ENCODE results near the gene OXT.
"Not testable (repeated sequence)": the region's sequence is repeated elsewhere in the genome, so short reads cannot be mapped to it uniquely, and the experiment has no call there.

The OXT gene

GRCh38 chr20:3047486-3048419, 23.7 kb upstream of the OXT start:
- no peak for DNase-seq (ENCODE audit: low read depth)

- DNase-seq (ENCODE audit: low read depth) = no peak
These were observed 19.9 kb upstream of the OXT start for GRCh38 chr20:3051385-3052019.

GRCh38 chr20:3059489-3059888, 11.9 kb upstream of the OXT start:
- DNase-seq (ENCODE audit: low read depth) = no peak

GRCh38 chr20:3064119-3064518, 7.3 kb upstream of the OXT start:
- not testable (repeated sequence) for DNase-seq (ENCODE audit: low read depth)

- no peak for DNase-seq (ENCODE audit: low read depth)
These were observed 4.0 kb upstream of the OXT start for GRCh38 chr20:3067139-3068014.

- no peak for DNase-seq (ENCODE audit: low read depth)
These were observed 3.3 kb upstream of the OXT start for GRCh38 chr20:3068075-3068474.

GRCh38 chr20:3068986-3069900, 2.2 kb upstream of the OXT start:
- peak; percentile 10 for DNase-seq (ENCODE audit: low read depth)

- DNase-seq (ENCODE audit: low read depth) = no peak
These were observed 695 bp upstream of the OXT start for GRCh38 chr20:3070725-3071124.

GRCh38 chr20:3071266-3071609, 182 bp upstream of the OXT start:
- DNase-seq (ENCODE audit: low read depth) = no peak

GRCh38 chr20:3072530-3073250, 1.3 kb downstream of the OXT start:
- no peak for DNase-seq (ENCODE audit: low read depth)

- DNase-seq (ENCODE audit: low read depth) = not testable (repeated sequence)
These were observed 1.8 kb downstream of the OXT start for GRCh38 chr20:3073251-3073643.

- DNase-seq (ENCODE audit: low read depth) = no peak
These were observed 3.4 kb downstream of the OXT start for GRCh38 chr20:3074812-3075211.

- DNase-seq (ENCODE audit: low read depth) = not testable (repeated sequence)
These were observed 3.9 kb downstream of the OXT start for GRCh38 chr20:3075315-3075714.

- DNase-seq (ENCODE audit: low read depth) = no peak
These were observed 6.3 kb downstream of the OXT start for GRCh38 chr20:3077618-3078134.

GRCh38 chr20:3080939-3081388, 9.5 kb downstream of the OXT start:
- DNase-seq (ENCODE audit: low read depth) = peak; percentile 62

GRCh38 chr20:3081641-3082040, 10.2 kb downstream of the OXT start:
- DNase-seq (ENCODE audit: low read depth) = no peak

GRCh38 chr20:3082306-3082951, 11.0 kb downstream of the OXT start:
- no peak for DNase-seq (ENCODE audit: low read depth)

- no peak for DNase-seq (ENCODE audit: low read depth)
These were observed 11.8 kb downstream of the OXT start for GRCh38 chr20:3082955-3083952.
